ENCODE data around the gene PDE4DIP. TPM values are rescaled to one million over a fixed set of nuclear protein-coding genes. Genes with fewer than 3 reads are reported as not detected.
"Not testable (repeated sequence)": the region's sequence is repeated elsewhere in the genome, so short reads cannot be mapped to it uniquely, and the experiment has no call there.

The PDE4DIP gene
- total RNA-seq, 1 donor from 2014 or later, result 7.4 TPM

DNA sequence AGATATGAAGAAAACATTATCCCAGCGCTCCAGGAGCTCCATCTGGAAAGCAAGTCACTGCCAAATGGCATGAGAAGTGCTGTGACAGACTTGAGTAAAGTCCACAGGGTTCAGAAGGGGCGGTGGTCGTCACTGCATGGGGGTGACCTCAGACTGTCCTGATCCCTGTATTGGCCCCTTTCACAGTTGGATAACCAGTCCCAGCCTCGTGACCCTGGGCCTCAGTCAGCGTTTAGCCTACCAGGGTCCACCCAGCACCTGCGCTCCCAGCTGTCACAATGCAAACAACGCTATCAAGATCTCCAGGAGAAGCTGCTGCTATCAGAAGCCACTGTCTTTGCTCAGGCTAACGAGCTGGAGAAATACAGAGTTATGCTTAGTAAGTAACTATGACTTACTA, 158.4 kb downstream of the PDE4DIP start:
- H3K27ac Mint-ChIP-seq; H3K9me3 ChIP-seq (ENCODE audit: low read depth); H3K4me3 ChIP-seq; H2AFZ ChIP-seq (replicated peaks); H3K9me3 Mint-ChIP-seq; H3K4me3 Mint-ChIP-seq; H3K4me1 ChIP-seq; H3K4me1 Mint-ChIP-seq; H3K27me3 Mint-ChIP-seq (ENCODE audit: insufficient read depth, low read depth); H3K9ac ChIP-seq; DNase-seq (ENCODE audit: low spot score); H3F3A ChIP-seq (ENCODE audit: low read depth); H3K27me3 ChIP-seq; H3K27ac ChIP-seq; H3K36me3 ChIP-seq; H4K20me1 ChIP-seq (ENCODE audit: low read depth); H3K36me3 Mint-ChIP-seq; H3K4me2 ChIP-seq; H3K79me2 ChIP-seq (ENCODE audit: low read depth): not testable (repeated sequence)

DNA sequence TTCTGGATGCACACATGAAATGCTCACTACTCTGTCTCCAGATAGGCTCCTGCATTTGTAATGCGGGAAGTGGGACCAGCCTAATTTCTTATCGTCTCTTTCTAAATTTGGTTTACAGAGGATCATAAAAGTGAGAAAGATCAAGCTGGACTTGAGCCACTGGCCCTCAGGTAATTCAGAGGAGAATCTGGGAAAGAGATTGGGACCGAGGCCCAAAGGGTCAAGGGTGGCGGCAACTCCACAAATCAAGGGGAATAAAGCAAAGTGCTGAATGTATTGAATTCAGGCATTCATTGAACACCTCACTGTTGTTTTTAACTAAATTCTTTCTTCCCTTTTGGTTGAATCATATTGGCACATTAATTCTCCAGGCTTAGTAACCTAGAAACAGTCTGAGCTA, 164.1 kb downstream of the PDE4DIP start:
- H4K20me1 ChIP-seq (ENCODE audit: low read depth); H3K79me2 ChIP-seq (ENCODE audit: low read depth); H3K27ac Mint-ChIP-seq; H3K4me3 Mint-ChIP-seq; H3K9me3 Mint-ChIP-seq; DNase-seq (ENCODE audit: low spot score); H3K4me1 Mint-ChIP-seq; H3K27ac ChIP-seq; H2AFZ ChIP-seq (replicated peaks); H3K36me3 ChIP-seq; H3K9me3 ChIP-seq (ENCODE audit: low read depth); H3K27me3 ChIP-seq; H3K36me3 Mint-ChIP-seq; H3K4me2 ChIP-seq; H3K27me3 Mint-ChIP-seq (ENCODE audit: insufficient read depth, low read depth); H3K9ac ChIP-seq; H3F3A ChIP-seq (ENCODE audit: low read depth); H3K4me3 ChIP-seq; H3K4me1 ChIP-seq: not testable (repeated sequence)

DNA sequence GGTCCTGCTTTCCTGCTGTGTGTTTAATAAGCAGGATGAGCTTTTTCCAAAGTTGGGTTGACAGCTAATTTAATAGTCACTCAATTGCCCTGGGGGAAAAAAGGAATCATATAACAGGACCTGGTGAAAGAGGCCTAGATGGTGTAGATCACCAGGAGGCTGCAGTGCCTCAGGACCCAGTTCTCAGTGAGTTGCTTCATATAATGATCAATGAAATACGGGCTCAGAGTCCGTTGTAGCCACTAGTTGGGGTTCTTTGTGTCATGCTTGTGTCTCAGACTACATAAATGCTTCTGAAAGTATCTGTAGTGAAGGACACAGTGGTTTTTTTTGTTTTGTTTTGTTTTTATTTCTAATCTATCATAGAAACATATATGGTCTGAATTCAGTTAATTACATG, 164.5 kb downstream of the PDE4DIP start:
- DNase-seq (ENCODE audit: low spot score); H3K36me3 Mint-ChIP-seq; H3K9me3 Mint-ChIP-seq; H3K9me3 ChIP-seq (ENCODE audit: low read depth); H3K27ac ChIP-seq; H2AFZ ChIP-seq (replicated peaks); H3K27me3 ChIP-seq; H3K4me2 ChIP-seq; H3K36me3 ChIP-seq; H3K4me3 ChIP-seq; H3K27me3 Mint-ChIP-seq (ENCODE audit: insufficient read depth, low read depth); H3K27ac Mint-ChIP-seq; H3K4me1 Mint-ChIP-seq; H3K4me3 Mint-ChIP-seq; H3F3A ChIP-seq (ENCODE audit: low read depth); H3K9ac ChIP-seq; H3K79me2 ChIP-seq (ENCODE audit: low read depth); H3K4me1 ChIP-seq; H4K20me1 ChIP-seq (ENCODE audit: low read depth): not testable (repeated sequence)

DNA sequence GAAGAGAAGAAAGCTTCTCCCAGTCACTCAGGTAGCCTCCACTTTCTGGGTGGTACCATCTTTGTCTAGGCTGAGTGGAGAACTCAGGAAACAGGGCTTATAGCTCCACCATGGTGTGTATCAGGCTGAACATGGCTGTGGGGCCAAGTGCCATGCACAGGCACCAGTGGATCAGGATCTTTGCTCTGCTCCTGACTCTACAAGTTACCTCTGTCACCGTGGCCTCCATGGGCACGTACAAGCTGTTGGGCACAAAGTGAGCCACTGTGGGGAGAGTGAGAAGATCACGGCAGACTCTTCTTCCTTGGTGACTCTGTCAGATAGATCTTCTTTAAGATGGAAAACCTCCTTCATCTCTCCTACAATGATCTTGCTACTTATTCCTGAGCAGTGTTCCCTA, 165.5 kb downstream of the PDE4DIP start:
- H3K27ac Mint-ChIP-seq; H3K9me3 Mint-ChIP-seq; H3K9ac ChIP-seq; H3K4me1 Mint-ChIP-seq; H2AFZ ChIP-seq (replicated peaks); H3K27me3 ChIP-seq; H3K79me2 ChIP-seq (ENCODE audit: low read depth); H3K4me1 ChIP-seq; DNase-seq (ENCODE audit: low spot score); H3F3A ChIP-seq (ENCODE audit: low read depth); H3K4me3 ChIP-seq; H3K4me3 Mint-ChIP-seq; H3K4me2 ChIP-seq; H3K27ac ChIP-seq; H3K36me3 Mint-ChIP-seq; H3K27me3 Mint-ChIP-seq (ENCODE audit: insufficient read depth, low read depth); H3K9me3 ChIP-seq (ENCODE audit: low read depth); H4K20me1 ChIP-seq (ENCODE audit: low read depth); H3K36me3 ChIP-seq: not testable (repeated sequence)

DNA sequence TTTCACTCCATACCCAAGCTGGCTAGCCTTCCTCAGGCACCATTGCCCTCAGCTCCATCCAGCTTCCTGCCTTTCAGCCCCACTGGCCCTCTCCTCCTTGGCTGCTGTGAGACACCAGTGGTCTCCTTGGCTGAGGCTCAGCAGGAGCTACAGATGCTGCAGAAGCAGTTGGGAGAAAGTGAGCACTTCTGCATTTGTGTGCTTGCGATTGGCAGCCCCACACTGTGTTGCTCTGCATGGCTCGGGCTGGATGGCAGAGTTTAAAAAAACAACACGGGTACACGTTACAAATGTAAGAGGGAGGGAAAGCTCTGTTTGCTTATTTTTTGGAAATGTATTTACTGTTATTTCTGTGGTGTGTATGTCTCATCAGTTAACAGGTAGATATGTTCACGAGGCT, 168.4 kb downstream of the PDE4DIP start:
- H3K36me3 Mint-ChIP-seq; H3K9me3 Mint-ChIP-seq; H3K9ac ChIP-seq; DNase-seq (ENCODE audit: low spot score); H3K79me2 ChIP-seq (ENCODE audit: low read depth); H3K4me1 Mint-ChIP-seq; H3K27me3 Mint-ChIP-seq (ENCODE audit: insufficient read depth, low read depth); H4K20me1 ChIP-seq (ENCODE audit: low read depth); H3F3A ChIP-seq (ENCODE audit: low read depth); H3K9me3 ChIP-seq (ENCODE audit: low read depth); H3K4me1 ChIP-seq; H3K27ac ChIP-seq; H3K4me3 Mint-ChIP-seq; H3K27ac Mint-ChIP-seq; H3K4me3 ChIP-seq; H3K4me2 ChIP-seq; H3K27me3 ChIP-seq; H2AFZ ChIP-seq (replicated peaks); H3K36me3 ChIP-seq: not testable (repeated sequence)

DNA sequence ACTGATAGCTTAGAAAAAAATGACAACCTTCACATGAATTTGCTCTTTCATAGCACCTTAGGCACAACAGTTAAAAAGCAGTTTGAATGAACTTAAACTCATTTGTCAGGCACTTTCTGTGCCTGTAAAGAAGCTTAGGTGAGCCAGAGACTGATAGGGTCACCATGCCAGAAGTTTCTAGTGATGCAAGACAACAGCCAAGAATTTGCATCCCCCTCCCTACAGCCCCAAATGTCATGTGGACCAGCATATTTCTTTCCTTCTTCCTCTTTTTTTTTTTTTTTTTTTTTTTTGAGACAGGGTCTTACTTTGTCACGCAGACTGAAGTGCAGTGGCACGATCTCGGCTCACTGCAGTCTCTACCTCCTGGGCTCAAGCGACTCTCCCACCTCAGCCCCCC, 169.3 kb downstream of the PDE4DIP start:
- not testable (repeated sequence) for H4K20me1 ChIP-seq (ENCODE audit: low read depth)

DNA sequence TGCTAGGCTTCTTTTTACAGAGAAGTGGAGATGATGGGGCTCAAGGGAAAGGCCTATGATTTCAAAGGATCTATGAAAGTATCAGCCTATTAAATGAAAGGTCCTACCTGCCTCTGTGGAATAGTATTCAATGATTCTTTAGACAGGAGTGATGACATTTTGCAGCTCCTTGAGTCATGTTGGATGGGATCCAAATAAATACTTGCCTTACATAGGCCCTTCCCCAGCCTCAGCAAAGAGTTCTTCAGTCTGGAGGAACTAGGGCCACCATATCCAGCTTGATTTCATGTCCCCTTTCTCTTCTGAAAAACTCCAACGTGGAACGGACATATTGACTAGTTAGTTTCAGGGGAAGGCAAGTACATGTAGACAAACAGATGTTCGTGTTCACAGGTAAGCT, 171.3 kb downstream of the PDE4DIP start:
- not testable (repeated sequence) for H3K4me3 ChIP-seq; H4K20me1 ChIP-seq (ENCODE audit: low read depth); H3K79me2 ChIP-seq (ENCODE audit: low read depth); H3K4me1 ChIP-seq; H3F3A ChIP-seq (ENCODE audit: low read depth); H3K9me3 ChIP-seq (ENCODE audit: low read depth); H3K27me3 ChIP-seq; H3K36me3 Mint-ChIP-seq; H2AFZ ChIP-seq (replicated peaks); H3K9ac ChIP-seq; H3K27ac Mint-ChIP-seq; H3K4me3 Mint-ChIP-seq; H3K27ac ChIP-seq; H3K36me3 ChIP-seq; DNase-seq (ENCODE audit: low spot score); H3K4me1 Mint-ChIP-seq; H3K4me2 ChIP-seq; H3K27me3 Mint-ChIP-seq (ENCODE audit: insufficient read depth, low read depth); H3K9me3 Mint-ChIP-seq

More for the DNA sequence above, 169.3 kb downstream of the PDE4DIP start:
- not testable (repeated sequence) for H3K4me3 Mint-ChIP-seq; H2AFZ ChIP-seq (replicated peaks); H3K4me3 ChIP-seq; H3K9me3 Mint-ChIP-seq; H3K9ac ChIP-seq; DNase-seq (ENCODE audit: low spot score); H3K36me3 Mint-ChIP-seq; H3K4me2 ChIP-seq; H3K9me3 ChIP-seq (ENCODE audit: low read depth); H3K27ac ChIP-seq; H3K36me3 ChIP-seq; H3K79me2 ChIP-seq (ENCODE audit: low read depth); H3F3A ChIP-seq (ENCODE audit: low read depth); H3K27me3 Mint-ChIP-seq (ENCODE audit: insufficient read depth, low read depth); H3K27ac Mint-ChIP-seq; H3K4me1 Mint-ChIP-seq; H3K27me3 ChIP-seq; H3K4me1 ChIP-seq

DNA sequence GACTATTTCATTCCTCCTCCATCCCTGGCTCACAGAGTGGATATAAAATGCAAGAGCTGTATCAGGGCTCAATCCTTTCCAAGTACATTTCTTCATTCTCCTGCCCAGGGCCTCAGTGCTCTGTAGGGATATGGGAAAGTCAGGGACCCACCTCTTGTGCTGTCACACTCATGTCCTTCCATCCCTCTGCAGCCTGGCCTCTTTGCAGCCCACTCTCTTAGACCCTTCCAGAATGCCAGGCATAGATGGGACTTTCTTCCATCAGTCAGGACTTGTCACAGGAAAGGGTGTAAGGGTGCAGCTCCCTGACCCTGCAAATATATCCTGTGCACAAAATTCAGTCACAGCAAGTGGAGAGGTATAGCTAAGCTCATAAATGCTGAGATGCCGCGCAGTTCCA, 172.4 kb downstream of the PDE4DIP start:
- H3K27ac Mint-ChIP-seq; H3K27me3 Mint-ChIP-seq (ENCODE audit: insufficient read depth, low read depth); H3K27me3 ChIP-seq; H3K4me3 ChIP-seq; H3K9ac ChIP-seq; H3K4me1 Mint-ChIP-seq; H3K4me3 Mint-ChIP-seq; H3K4me1 ChIP-seq; H3K9me3 ChIP-seq (ENCODE audit: low read depth); H3K27ac ChIP-seq; H3K4me2 ChIP-seq; DNase-seq (ENCODE audit: low spot score); H3K36me3 ChIP-seq; H3K9me3 Mint-ChIP-seq; H4K20me1 ChIP-seq (ENCODE audit: low read depth); H2AFZ ChIP-seq (replicated peaks); H3K79me2 ChIP-seq (ENCODE audit: low read depth); H3F3A ChIP-seq (ENCODE audit: low read depth); H3K36me3 Mint-ChIP-seq: not testable (repeated sequence)

DNA sequence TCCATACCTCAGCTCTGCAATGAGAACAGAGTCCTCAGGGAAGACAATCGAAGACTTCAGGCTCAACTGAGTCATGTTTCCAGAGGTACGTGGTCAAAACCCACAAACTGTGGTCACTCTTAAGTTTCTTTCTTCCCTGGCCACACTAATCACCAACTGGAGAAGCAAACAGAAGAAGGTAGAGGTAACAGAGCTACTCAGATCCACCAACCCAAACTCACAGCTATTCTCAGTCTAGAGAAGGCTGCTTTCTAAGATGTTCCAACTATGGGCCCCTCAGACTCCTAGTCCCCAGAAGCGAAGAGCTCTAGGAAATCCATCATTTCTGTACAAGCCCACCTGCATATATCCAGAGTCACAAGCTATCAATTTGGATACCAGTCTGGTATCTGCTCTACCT, 174.3 kb downstream of the PDE4DIP start:
- H3K4me3 Mint-ChIP-seq; H3K9ac ChIP-seq; H3K9me3 ChIP-seq (ENCODE audit: low read depth); H3K4me1 Mint-ChIP-seq; H3K27me3 Mint-ChIP-seq (ENCODE audit: insufficient read depth, low read depth); H3K36me3 Mint-ChIP-seq; H4K20me1 ChIP-seq (ENCODE audit: low read depth); H3K79me2 ChIP-seq (ENCODE audit: low read depth); H3K4me2 ChIP-seq; H3K36me3 ChIP-seq; DNase-seq (ENCODE audit: low spot score); H2AFZ ChIP-seq (replicated peaks); H3K27ac Mint-ChIP-seq; H3K27me3 ChIP-seq; H3K4me3 ChIP-seq; H3K9me3 Mint-ChIP-seq; H3F3A ChIP-seq (ENCODE audit: low read depth); H3K27ac ChIP-seq; H3K4me1 ChIP-seq: not testable (repeated sequence)
